ENCODE data around the gene SIRT4. TPM values are rescaled to one million over a fixed set of nuclear protein-coding genes. Genes with fewer than 3 reads are reported as not detected.
"Not testable (repeated sequence)": the region's sequence is repeated elsewhere in the genome, so short reads cannot be mapped to it uniquely, and the experiment has no call there.

The SIRT4 gene
- total RNA-seq, result 1 to 10 TPM in 2 of 3 donors, under 1 TPM in 1; 0.98 to 3.1 (median 1.6) TPM

GRCh38 chr12:120301962-120302815, at the start of gene SIRT4:
Gene SIRT4, plus strand, starts transcription at chr12:120302321. Its CDS starts 1,241 bp downstream, at chr12:120303562.
- Histone ChIP-seq H3K9me3 (no peaks in the 10 kb centered on the region), H3K4me3 (peak within 1 kb of the TSS; percentile 59 to 91 (median 62)), H3K4me1 (no peaks in the 10 kb centered on the region), H3K36me3 (no peaks in the 10 kb centered on the region), H3K27me3 (no peaks in the 10 kb centered on the region), H3K27ac (peak within 1 kb of the TSS; percentile 5 to 71)
- intact Hi-C loops (cut with DNase I; ENCODE audit: low total_unique reads), result no loop called here
- DNase-seq (ENCODE audit: low spot score in 2 of 2), result peak; percentile 83 to 85
- peak; percentile 12 to 45 (median 32) for TF ChIP-seq POLR2AphosphoS5 (IDR thresholded peaks at IDR 0.05)
- peak; percentile 44 to 61 (median 54) for TF ChIP-seq CTCF (IDR thresholded peaks at IDR 0.05)
- no peak for TF ChIP-seq POLR2A (IDR thresholded peaks at IDR 0.05)

- H3K27me3 ChIP-seq; H3K36me3 ChIP-seq; DNase-seq (ENCODE audit: low spot score in 2 of 2); H3K4me3 ChIP-seq; H3K9me3 ChIP-seq: not testable (repeated sequence)
- Histone ChIP-seq H3K27ac (peak overlapping the region; percentile 72 to 94), H3K4me1 (peaks cover 12 to 16% of the 10 kb centered on the region in 2 donors)
- intact Hi-C loops (cut with DNase I; ENCODE audit: low total_unique reads), result loop anchor here (10.0 kb wide), 1 partner anchor 1661 kb away; the partner anchor contains the start of gene CFAP251
Measured at GRCh38 chr12:120253313-120253712, 48.8 kb upstream of the SIRT4 start.

GRCh38 chr12:120254809-120255208, 47.3 kb upstream of the SIRT4 start:
- Histone ChIP-seq H3K27me3 (no peaks in the 10 kb centered on the region), H3K4me3 (no peak overlapping the region), H3K36me3 (no peaks in the 10 kb centered on the region), H3K9me3 (no peaks in the 10 kb centered on the region), H3K4me1 (peaks cover 6 to 16% of the 10 kb centered on the region in 2 donors), H3K27ac (peak overlapping the region; percentile 50 to 94)
- TF ChIP-seq CTCF (IDR thresholded peaks at IDR 0.05) (no peak), POLR2A (IDR thresholded peaks at IDR 0.05) (no peak), POLR2AphosphoS5 (IDR thresholded peaks at IDR 0.05) (no peak)
- DNase-seq (ENCODE audit: low spot score in 2 of 2), result no peak
- intact Hi-C loops (cut with DNase I; ENCODE audit: low total_unique reads), result loop anchor here (10.0 kb wide), 1 partner anchor 1660 kb away; the partner anchor contains the start of gene CFAP251

- Histone ChIP-seq H3K9me3 (no peaks in the 10 kb centered on the region), H3K4me3 (peak overlapping the region in 2 of 3 donors; percentile 4 to 52), H3K36me3 (no peaks in the 10 kb centered on the region), H3K4me1 (peaks cover 8 to 19% of the 10 kb centered on the region in 2 donors), H3K27ac (peak overlapping the region; percentile 94 to 96), H3K27me3 (no peaks in the 10 kb centered on the region)
- DNase-seq (ENCODE audit: low spot score in 2 of 2), result peak in 1 of 2 donors; percentile 80
- peak; percentile 11 to 51 (median 36) for TF ChIP-seq POLR2AphosphoS5 (IDR thresholded peaks at IDR 0.05)
- no peak for TF ChIP-seq POLR2A (IDR thresholded peaks at IDR 0.05)
- peak in 1 of 3 donors; percentile 15 for TF ChIP-seq CTCF (IDR thresholded peaks at IDR 0.05)
- intact Hi-C loops (cut with DNase I; ENCODE audit: low total_unique reads), result loop anchor here (10.0 kb wide), 1 partner anchor 1658 kb away; the partner anchor contains the start of gene CFAP251
Measured at GRCh38 chr12:120257041-120257821, 44.9 kb upstream of the SIRT4 start.

- TF ChIP-seq POLR2AphosphoS5 (IDR thresholded peaks at IDR 0.05) (no peak), POLR2A (IDR thresholded peaks at IDR 0.05) (no peak), CTCF (IDR thresholded peaks at IDR 0.05) (no peak)
- Histone ChIP-seq H3K4me3 (no peak overlapping the region), H3K36me3 (no peaks in the 10 kb centered on the region), H3K27ac (peak overlapping the region; percentile 59 to 94), H3K27me3 (no peaks in the 10 kb centered on the region), H3K4me1 (peaks cover 18 to 25% of the 10 kb centered on the region in 2 donors), H3K9me3 (no peaks in the 10 kb centered on the region)
- intact Hi-C loops (cut with DNase I; ENCODE audit: low total_unique reads), result loop anchor here (10.0 kb wide), 1 partner anchor 1656 kb away; the partner anchor contains the start of gene CFAP251
- no peak for DNase-seq (ENCODE audit: low spot score in 2 of 2)
Measured at GRCh38 chr12:120258323-120258896, 43.7 kb upstream of the SIRT4 start.
